K562 (cell line): ENCODE measurements around the gene LTO1. TPM values are rescaled to one million over a fixed set of nuclear protein-coding genes. Genes with fewer than 3 reads are reported as not detected.

Source experiments
- ATAC-seq: fragments of 200-7000 bp; cut with Tn5 transposase; 3 replicates; pipeline ENCODE4 v1.9.1; 2020; ENCODE audit warnings: moderate library complexity
- BruUV-seq: library from RNA; stranded (reverse); fragments of 400-500 nt; replicated peaks from 2 replicates; lab custom pipeline; 2021; lab: Mats Ljungman, UMichigan
- CTCF ChIA-PET: fragments of 300-600 bp; formaldehyde crosslinking; extraction: SDS; loops from one replicate; lab custom pipeline; 2021; ENCODE audit warnings: low intra/inter-chr PET ratio; lab: Yijun Ruan, JAX
- POLR2A ChIA-PET: fragments of 300-600, 350-650 bp; sonication (Branson Sonifier 250); formaldehyde crosslinking; extraction: SDS; loops from one replicate; lab custom pipeline; 2021; ENCODE audit warnings: antibody characterized with exemption, inconsistent platforms; lab: Yijun Ruan, JAX
- DNase-seq, 4 experiments: peaks; one replicate each; pipeline versions ENCODE4 v3.0.0 to v3.0.0-alpha.2; 2011 to 2018; ENCODE audit warnings: low spot score in 3 of 4, mixed read lengths in 3 of 4; ENCODE audit errors: extremely low read depth in 1 of 4
- FAIRE-seq: peaks from 2 replicates; lab custom pipeline; 2011; peaks lifted over from hg19 to GRCh38; lab: Jason Lieb, UNC
- H2AFZ ChIP-seq: 2 replicates; pipeline ENCODE4 v1.6.0; 2011; ENCODE audit warnings: low read depth, low read length, control low read depth, inconsistent platforms
- H3K27ac ChIP-seq: fragments of 200-600 bp; 3 replicates; pipeline ENCODE4 v1.8.0; 2011; ENCODE audit warnings: low read depth, mild to moderate bottlenecking, control low read depth, inconsistent platforms, low read length, moderate library complexity, mixed read lengths; ENCODE audit errors: extremely low read depth
- H3K27me3 ChIP-seq, 2 experiments: fragments of 300-600 bp in 1 of 2; 2 replicates in 1 of 2; 3 replicates in 1 of 2; pipeline versions ENCODE4 v1.6.0 to v1.8.0; 2011; ENCODE audit warnings: inconsistent platforms in 2 of 2, low read length in 2 of 2, mild to moderate bottlenecking in 1 of 2, mixed read lengths in 1 of 2, moderate library complexity in 1 of 2; ENCODE audit not compliant: control insufficient read depth in 2 of 2, insufficient read depth in 2 of 2
- H3K36me3 ChIP-seq: fragments of 300-600 bp; 3 replicates; pipeline ENCODE4 v1.8.0; 2011; ENCODE audit warnings: mild to moderate bottlenecking, low read length, inconsistent platforms; ENCODE audit not compliant: control insufficient read depth, insufficient read depth
- H3K4me1 ChIP-seq, 2 experiments: fragments of 200-600 bp in 1 of 2; replicated peaks in 1 of 2; 2 replicates in 1 of 2; 3 replicates in 1 of 2; pipeline versions ENCODE4 v1.5.1 to v1.8.0; 2011; ENCODE audit warnings: inconsistent platforms in 2 of 2, low read length in 2 of 2, mild to moderate bottlenecking in 1 of 2, mixed read lengths in 1 of 2, moderate library complexity in 1 of 2; ENCODE audit not compliant: control insufficient read depth in 2 of 2, insufficient read depth in 2 of 2
- H3K4me2 ChIP-seq: 2 replicates; pipeline ENCODE4 v1.6.1; 2011; ENCODE audit warnings: low read length, control low read depth, inconsistent platforms, mixed read lengths; ENCODE audit not compliant: insufficient read depth
- H3K4me3 ChIP-seq: fragments of 200-600 bp; sonication (generic), shearing (Covaris generic); 2 replicates; pipeline ENCODE4 v1.5.1; 2016; ENCODE audit warnings: control low read depth, inconsistent platforms
- H3K79me2 ChIP-seq: fragments of 200-600 bp; 3 replicates; pipeline ENCODE4 v1.8.0; 2011; ENCODE audit warnings: low read length, inconsistent platforms; ENCODE audit not compliant: control insufficient read depth, insufficient read depth
- H3K9ac ChIP-seq, 2 experiments: 2 replicates each; pipeline versions ENCODE4 v1.6.0 to v1.6.1; 2011; ENCODE audit warnings: low read depth in 2 of 2, low read length in 2 of 2, control low read depth in 1 of 2, inconsistent platforms in 1 of 2, mild to moderate bottlenecking in 1 of 2, mixed read lengths in 1 of 2; ENCODE audit not compliant: insufficient read depth in 1 of 2
- H3K9me1 ChIP-seq: one replicate; pipeline ENCODE4 v1.6.0; 2011; ENCODE audit warnings: inconsistent platforms, mild to moderate bottlenecking, low read length, moderate library complexity; ENCODE audit not compliant: control insufficient read depth, insufficient read depth
- H3K9me3 ChIP-seq: replicated peaks from 2 replicates; pipeline ENCODE4 v1.5.1; 2011; ENCODE audit warnings: low read depth, low read length, inconsistent platforms; ENCODE audit not compliant: control insufficient read depth, insufficient read depth
- H4K20me1 ChIP-seq: replicated peaks from 2 replicates; pipeline ENCODE4 v1.6.1; 2011; ENCODE audit warnings: low read length, inconsistent platforms, mixed read lengths; ENCODE audit not compliant: control insufficient read depth, insufficient read depth
- CBX5 ChIP-seq: IDR thresholded peaks from 2 replicates; pipeline ENCODE4 v1.6.1; 2014; ENCODE audit warnings: low read depth, borderline replicate concordance
- CBX8 ChIP-seq: fragments of 200-600 bp; sonication (generic); IDR thresholded peaks from 2 replicates; pipeline ENCODE4 v1.6.1; 2012; ENCODE audit warnings: borderline replicate concordance, mixed run types, low read depth, mild to moderate bottlenecking, moderate library complexity, mixed read lengths, low read length, control low read depth, inconsistent platforms; ENCODE audit not compliant: poor library complexity, severe bottlenecking; ENCODE audit errors: extremely low read depth
- POLR2G ChIP-seq: fragments of 200-400 bp; formaldehyde crosslinking; IDR thresholded peaks from 2 replicates; pipeline ENCODE4 v1.6.1; 2017; ENCODE audit warnings: low read depth, mild to moderate bottlenecking, antibody characterized with exemption, low read length, moderate library complexity
- ZNF124 ChIP-seq: sonication (generic); formaldehyde crosslinking; IDR thresholded peaks from 2 replicates; pipeline ENCODE4 v1.8.1; 2022; ENCODE audit warnings: missing genetic modification reagents
- WGBS: fragments of 100-300 bp; shearing (Covaris generic); methylation state at CpG from one replicate; pipeline ENCODE4 v1.1.6; 2016; ENCODE audit warnings: low coverage, mixed read lengths; ENCODE audit not compliant: insufficient coverage; ENCODE audit errors: missing lambda C conversion rate; 5-methylcytosine and 5-hydroxymethylcytosine counted together
- in situ Hi-C: fragments of 300-500 bp; cut with MboI; formaldehyde crosslinking; loops from 4 replicates; pipeline ENCODE4 v1.15.0; 2018; ENCODE audit warnings: inconsistent platforms, mixed read lengths
- intact Hi-C: fragments of 100-400 bp; cut with micrococcal nuclease; formaldehyde crosslinking; loops from 2 replicates; pipeline ENCODE4 v1.14.2; 2022
- polyA plus RNA-seq, 8 experiments: library from polyadenylated mRNA; depleted of rRNA in 4 of 8; stranded (reverse) in 5 of 8; unstranded in 3 of 8; fragments of >200 nt; fragmentation: Nextera tagmentation in 2 of 8; fragmentation: Illumina TruSeq in 1 of 8; extraction: Ambion mirVana in 2 of 8; extraction: Trizol in 1 of 8; gene quantifications; 2 replicates each; pipeline versions ENCODE4 v1.2.1 to v1.2.3, GENCODE V29; 2011 to 2014; ENCODE audit warnings: inconsistent platforms in 1 of 8, missing spikeins in 1 of 8
- total RNA-seq, 7 experiments: library from RNA; depleted of rRNA in 6 of 7; stranded (reverse); fragments of >200 nt in 6 of 7; fragmentation: Illumina TruSeq in 2 of 7; extraction: Trizol in 2 of 7; gene quantifications; 2 replicates each; pipeline versions ENCODE4 v1.2.1 to v1.2.3, GENCODE V29; 2011 to 2021; ENCODE audit warnings: low replicate concordance in 1 of 7

Gene LTO1
- total and polyA plus RNA-seq, 9 of the 15 experiments (the other 6 are each of a cell fraction or from before 2014, with no cell fraction given), result 2.6 to 43.4 (median 19.1) TPM

DNA sequence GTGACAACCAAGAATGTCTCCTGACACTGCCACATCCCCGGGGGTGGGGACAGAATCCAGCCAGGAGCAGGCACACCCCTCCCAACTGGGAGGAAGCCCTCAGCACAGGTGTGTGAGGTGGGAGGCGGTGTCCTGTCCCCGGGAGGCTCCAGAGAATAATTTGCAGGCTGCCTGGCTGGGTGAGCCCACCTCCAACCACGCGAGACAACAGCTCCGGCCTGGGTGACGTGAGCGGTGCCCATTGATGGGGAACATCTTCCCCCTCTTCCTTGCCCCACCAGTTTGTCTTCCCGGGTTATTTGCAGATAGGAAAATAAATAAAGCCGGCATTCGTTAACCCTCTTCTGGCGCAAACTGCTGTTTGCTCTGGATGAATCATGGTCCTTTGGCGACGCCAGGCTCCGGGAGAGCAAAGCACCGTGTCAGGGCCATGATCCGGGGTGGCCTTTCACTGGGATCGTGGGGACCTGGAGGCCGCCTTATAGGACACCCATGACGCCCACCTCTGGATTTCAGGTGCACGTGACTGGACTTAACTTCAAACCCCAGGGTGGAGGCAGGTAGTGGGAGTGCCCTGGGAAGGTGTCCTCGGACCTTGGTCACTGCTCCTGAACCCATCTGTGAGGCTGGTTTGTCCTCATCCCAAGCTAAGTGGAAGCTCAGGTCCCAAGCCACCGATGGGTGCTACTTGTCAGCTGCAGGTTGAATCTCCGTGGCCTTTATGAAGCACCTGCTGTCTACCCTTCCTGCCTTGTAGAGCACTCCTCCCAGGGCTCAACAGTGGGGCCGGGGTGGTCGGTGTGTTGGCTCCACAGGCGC, 20.3 kb downstream of the LTO1 start (continued):
- TF ChIP-seq CBX8 (no peak), ZNF124 (CRISPR knock-in tag) (no peak)

DNA sequence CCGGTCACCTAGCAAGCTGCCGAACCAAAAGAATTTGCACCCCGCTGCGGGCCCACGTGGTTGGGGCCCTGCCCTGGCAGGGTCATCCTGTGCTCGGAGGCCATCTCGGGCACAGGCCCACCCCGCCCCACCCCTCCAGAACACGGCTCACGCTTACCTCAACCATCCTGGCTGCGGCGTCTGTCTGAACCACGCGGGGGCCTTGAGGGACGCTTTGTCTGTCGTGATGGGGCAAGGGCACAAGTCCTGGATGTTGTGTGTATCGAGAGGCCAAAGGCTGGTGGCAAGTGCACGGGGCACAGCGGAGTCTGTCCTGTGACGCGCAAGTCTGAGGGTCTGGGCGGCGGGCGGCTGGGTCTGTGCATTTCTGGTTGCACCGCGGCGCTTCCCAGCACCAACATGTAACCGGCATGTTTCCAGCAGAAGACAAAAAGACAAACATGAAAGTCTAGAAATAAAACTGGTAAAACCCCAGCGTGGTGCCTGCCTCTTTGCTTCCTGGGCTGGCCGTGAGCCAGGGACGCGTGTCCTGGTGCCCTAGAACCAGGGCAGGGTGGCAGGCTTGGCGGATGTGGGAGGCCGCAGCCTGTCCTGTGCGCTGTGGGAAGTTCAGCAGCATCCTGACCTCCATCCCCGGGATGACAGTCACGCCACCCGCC, 21.0 kb downstream of the LTO1 start:
- no peak for DNase-seq
- Histone ChIP-seq H3K36me3 (no peaks in the 10 kb centered on the region), H4K20me1 (no peaks in the 10 kb centered on the region), H3K4me3 (no peak overlapping the region), H2AFZ (no peak overlapping the region), H3K4me1 (peaks cover 0 to 28% of the 10 kb centered on the region in 2 experiments; a peak in 2 of 5 replicates), H3K9me1 (no peaks in the 10 kb centered on the region), H3K27ac (no peak overlapping the region), H3K9me3 (no peaks in the 10 kb centered on the region), H3K4me2 (no peak overlapping the region), H3K27me3 (peaks cover 0 to 11% of the 10 kb centered on the region in 2 experiments; a peak in 3 of 5 replicates), H3K79me2 (no peaks in the 10 kb centered on the region), H3K9ac (peak overlapping the region in 1 of 2 experiments; percentile 58; a peak in 1 of 4 replicates)
- peak; percentile 19; the same call in 1 of the 2 replicates for TF ChIP-seq POLR2G
- TF ChIP-seq CBX5, result no peak
- BruUV-seq, result no TSS peak
- ATAC-seq, result no peak
- ChIA-PET CTCF (no interaction called here), POLR2A (no interaction called here)
- FAIRE-seq, result no peak
- in situ Hi-C loops (loop anchor here (25.0 kb wide), 2 partner anchors 817 to 1017 kb away; partner anchors contain the start of gene CPT1A), intact Hi-C loops (no loop called here)
- WGBS, result 66% methylated on average over 32 of the region's 38 CpGs
